ENCODE data around the gene SH3RF1.

The SH3RF1 gene

GRCh38 chr4:169250796-169251195, 20.0 kb downstream of the SH3RF1 start:
- no peak for DNase-seq

- DNase-seq, result no peak
Measured at GRCh38 chr4:169249999-169250398, 20.8 kb downstream of the SH3RF1 start.

- no peak for DNase-seq
Measured at GRCh38 chr4:169249214-169249973, 21.4 kb downstream of the SH3RF1 start.

GRCh38 chr4:169248645-169249044, 22.1 kb downstream of the SH3RF1 start:
- DNase-seq, result no peak

- no peak for DNase-seq
Measured at GRCh38 chr4:169246957-169247396, 23.8 kb downstream of the SH3RF1 start.

GRCh38 chr4:169246279-169246678, 24.5 kb downstream of the SH3RF1 start:
- DNase-seq, result no peak

GRCh38 chr4:169245061-169245460, 25.7 kb downstream of the SH3RF1 start:
- DNase-seq, result no peak

- no peak for DNase-seq
Measured at GRCh38 chr4:169243825-169244609, 26.7 kb downstream of the SH3RF1 start.

- DNase-seq, result no peak
Measured at GRCh38 chr4:169241464-169241863, 29.3 kb downstream of the SH3RF1 start.

- DNase-seq, result no peak
Measured at GRCh38 chr4:169239221-169239905, 31.4 kb downstream of the SH3RF1 start.

- DNase-seq, result no peak
Measured at GRCh38 chr4:169238445-169238844, 32.3 kb downstream of the SH3RF1 start.

- DNase-seq, result no peak
Measured at GRCh38 chr4:169236873-169237626, 33.7 kb downstream of the SH3RF1 start.

- no peak for DNase-seq
Measured at GRCh38 chr4:169236078-169236477, 34.7 kb downstream of the SH3RF1 start.

GRCh38 chr4:169234137-169234855, 36.5 kb downstream of the SH3RF1 start:
- DNase-seq, result no peak

GRCh38 chr4:169233691-169234090, 37.1 kb downstream of the SH3RF1 start:
- DNase-seq, result no peak

- DNase-seq, result no peak
Measured at GRCh38 chr4:169231647-169232262, 39.0 kb downstream of the SH3RF1 start.

- no peak for DNase-seq
Measured at GRCh38 chr4:169229571-169230028, 41.2 kb downstream of the SH3RF1 start.

- no peak for DNase-seq
Measured at GRCh38 chr4:169228076-169228475, 42.7 kb downstream of the SH3RF1 start.

GRCh38 chr4:169226565-169226964, 44.2 kb downstream of the SH3RF1 start:
- no peak for DNase-seq

- no peak for DNase-seq
Measured at GRCh38 chr4:169225812-169226211, 44.9 kb downstream of the SH3RF1 start.

- no peak for DNase-seq
Measured at GRCh38 chr4:169225058-169225751, 45.6 kb downstream of the SH3RF1 start.
